Peyer's patch (tissue), 4 donors: ENCODE data around the gene KSR2.

Source experiments
- POLR2A ChIP-seq, 2 donors: fragments of 450-650 bp; IDR thresholded peaks; one replicate each; pipeline ENCODE4 v1.5.1; 2017; ENCODE audit warnings: antibody characterized with exemption in 2 of 2, mild to moderate bottlenecking in 2 of 2, moderate library complexity in 2 of 2
- TF ChIP-seq, protein P1 (sequence below), 6 experiments: fragments of 450-650 bp in 4 of 6; fragments of 200-600 bp in 2 of 6; sonication (generic) in 1 of 6; IDR thresholded peaks; one replicate each; pipeline ENCODE4 v1.5.1; 2017 to 2019; ENCODE audit warnings: antibody characterized with exemption in 6 of 6, mild to moderate bottlenecking in 3 of 6, moderate library complexity in 1 of 6

DNA sequence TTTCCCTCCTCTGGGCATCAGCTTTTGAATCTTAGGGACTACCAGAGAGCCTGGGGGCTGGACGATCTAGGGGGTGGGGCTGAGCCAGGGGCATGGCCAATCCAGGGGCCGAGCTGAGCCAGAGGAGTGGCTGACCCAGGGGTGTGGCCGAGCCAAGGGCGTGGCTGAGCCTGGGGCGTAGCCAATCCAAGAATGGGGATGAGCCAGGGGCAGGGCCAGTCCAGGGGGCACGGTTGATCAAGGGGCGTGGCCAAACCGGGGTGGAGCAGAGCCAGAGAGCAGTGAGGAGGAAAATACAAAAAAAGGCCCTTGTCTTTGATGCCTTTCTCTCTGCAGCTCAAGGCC is 388.1 kb downstream of the KSR2 start:
- TF ChIP-seq, protein P1, sequence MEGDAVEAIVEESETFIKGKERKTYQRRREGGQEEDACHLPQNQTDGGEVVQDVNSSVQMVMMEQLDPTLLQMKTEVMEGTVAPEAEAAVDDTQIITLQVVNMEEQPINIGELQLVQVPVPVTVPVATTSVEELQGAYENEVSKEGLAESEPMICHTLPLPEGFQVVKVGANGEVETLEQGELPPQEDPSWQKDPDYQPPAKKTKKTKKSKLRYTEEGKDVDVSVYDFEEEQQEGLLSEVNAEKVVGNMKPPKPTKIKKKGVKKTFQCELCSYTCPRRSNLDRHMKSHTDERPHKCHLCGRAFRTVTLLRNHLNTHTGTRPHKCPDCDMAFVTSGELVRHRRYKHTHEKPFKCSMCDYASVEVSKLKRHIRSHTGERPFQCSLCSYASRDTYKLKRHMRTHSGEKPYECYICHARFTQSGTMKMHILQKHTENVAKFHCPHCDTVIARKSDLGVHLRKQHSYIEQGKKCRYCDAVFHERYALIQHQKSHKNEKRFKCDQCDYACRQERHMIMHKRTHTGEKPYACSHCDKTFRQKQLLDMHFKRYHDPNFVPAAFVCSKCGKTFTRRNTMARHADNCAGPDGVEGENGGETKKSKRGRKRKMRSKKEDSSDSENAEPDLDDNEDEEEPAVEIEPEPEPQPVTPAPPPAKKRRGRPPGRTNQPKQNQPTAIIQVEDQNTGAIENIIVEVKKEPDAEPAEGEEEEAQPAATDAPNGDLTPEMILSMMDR (IDR thresholded peaks at IDR 0.05), result no peak
- TF ChIP-seq POLR2A (IDR thresholded peaks at IDR 0.05), result no peak
